ENCODE measurements around the gene TMA7.
"Not testable (repeated sequence)": the region's sequence is repeated elsewhere in the genome, so short reads cannot be mapped to it uniquely, and the experiment has no call there.

Gene TMA7

GRCh38 chr3:48439820-48440589 lies at the start of gene TMA7, which contains the start of gene CCDC51:
Gene TMA7, plus strand, starts transcription at chr3:48440257. Its CDS starts 40 bp downstream, at chr3:48440297.
Gene CCDC51, minus strand, starts transcription at chr3:48440119. Its CDS starts 4,991 bp downstream, at chr3:48435128.
- peak; percentile 93 to 95 for DNase-seq (ENCODE audit: low read depth in 2 of 2)

- DNase-seq (ENCODE audit: low read depth in 2 of 2): no peak
These were observed 45.7 kb upstream of the TMA7 start for GRCh38 chr3:48394391-48394790.

- DNase-seq (ENCODE audit: low read depth in 2 of 2): no peak
These were observed 44.3 kb upstream of the TMA7 start for GRCh38 chr3:48395714-48396113.

- no peak for DNase-seq (ENCODE audit: low read depth in 2 of 2)
These were observed 42.0 kb upstream of the TMA7 start for GRCh38 chr3:48397767-48398681.

- no peak for DNase-seq (ENCODE audit: low read depth in 2 of 2)
These were observed 41.2 kb upstream of the TMA7 start for GRCh38 chr3:48398701-48399386.

GRCh38 chr3:48399387-48400172 lies 40.5 kb upstream of the TMA7 start:
- no peak for DNase-seq (ENCODE audit: low read depth in 2 of 2)

- DNase-seq (ENCODE audit: low read depth in 2 of 2): peak; percentile 29 to 61
These were observed 39.1 kb upstream of the TMA7 start for GRCh38 chr3:48400824-48401433.

GRCh38 chr3:48401434-48401901 lies 38.6 kb upstream of the TMA7 start:
- DNase-seq (ENCODE audit: low read depth in 2 of 2): not testable (repeated sequence)

GRCh38 chr3:48402281-48402732 lies 37.8 kb upstream of the TMA7 start:
- no peak for DNase-seq (ENCODE audit: low read depth in 2 of 2)

- no peak for DNase-seq (ENCODE audit: low read depth in 2 of 2)
These were observed 37.1 kb upstream of the TMA7 start for GRCh38 chr3:48402907-48403306.

GRCh38 chr3:48403533-48404439 lies 36.3 kb upstream of the TMA7 start:
- DNase-seq (ENCODE audit: low read depth in 2 of 2): no peak

GRCh38 chr3:48404440-48405342 lies 35.4 kb upstream of the TMA7 start:
- no peak for DNase-seq (ENCODE audit: low read depth in 2 of 2)

- no peak for DNase-seq (ENCODE audit: low read depth in 2 of 2)
These were observed 34.6 kb upstream of the TMA7 start for GRCh38 chr3:48405343-48405881.

- DNase-seq (ENCODE audit: low read depth in 2 of 2): no peak
These were observed 34.1 kb upstream of the TMA7 start for GRCh38 chr3:48405971-48406370.

- DNase-seq (ENCODE audit: low read depth in 2 of 2): no peak
These were observed 33.3 kb upstream of the TMA7 start for GRCh38 chr3:48406443-48407431.

GRCh38 chr3:48407542-48408099 lies 32.4 kb upstream of the TMA7 start:
- DNase-seq (ENCODE audit: low read depth in 2 of 2): no peak

Measured in stimulated activated CD4-positive, alpha-beta T cell treated with anti-CD3 and anti-CD28 coated beads, Interleukin-1b, Interleukin-23, amount 100 ng/mL, for 4 hours (primary cell).